ENCODE results near the gene CAB39. TPM values are rescaled to one million over a fixed set of nuclear protein-coding genes. Genes with fewer than 3 reads are reported as not detected.

CAB39 gene
- total and polyA plus RNA-seq, 2 donors (not counting 3 experiments of a cell fraction or from before 2014, with no cell fraction given), result 25.7 to 53.7 TPM

- FAIRE-seq (no peak), DNase-seq (ENCODE audit: low read depth, low spot score) (no peak)
- H3K36me3 ChIP-seq (ENCODE audit: control insufficient read depth in 2 of 2, extremely low read depth in 1 of 2, insufficient read depth in 2 of 2, low read length in 2 of 2), result peaks cover 0 to 3% of the 10 kb centered on the region in 2 experiments
- TF ChIP-seq GATA2 (IDR thresholded peaks at IDR 0.05; ENCODE audit: insufficient read depth, insufficient read length, low read depth, low read length) (no peak), EZH2 (IDR thresholded peaks at IDR 0.05; ENCODE audit: borderline replicate concordance, low read depth, low read length, severe bottlenecking) (no peak), MYC (IDR thresholded peaks at IDR 0.05; ENCODE audit: low read depth, low read length) (no peak), JUN (IDR thresholded peaks at IDR 0.05; ENCODE audit: borderline replicate concordance, insufficient read depth, insufficient read length, low read depth) (no peak), FOS (IDR thresholded peaks at IDR 0.05; ENCODE audit: borderline replicate concordance, insufficient read depth, low read length) (no peak), POLR2AphosphoS5 (IDR thresholded peaks at IDR 0.05; ENCODE audit: insufficient read depth, low read depth, low read length) (no peak), CTCF (IDR thresholded peaks at IDR 0.05; ENCODE audit: extremely low read depth in 1 of 2, insufficient read depth in 1 of 2, low read depth in 1 of 2, low read length in 2 of 2) (no peak), POLR2A (IDR thresholded peaks at IDR 0.05; ENCODE audit: low read depth, low read length) (no peak), MAX (IDR thresholded peaks at IDR 0.05; ENCODE audit: insufficient read depth, insufficient read length) (no peak)
- no peak overlapping the region for H3K27ac ChIP-seq (ENCODE audit: insufficient read depth, low read depth, low read length)
- POLR2A ChIA-PET, result no interaction called here
- peaks cover 97% of the 10 kb centered on the region for H3K79me2 ChIP-seq (ENCODE audit: control insufficient read depth, insufficient read depth, low read length)
- H3K9me1 ChIP-seq (replicated peaks; ENCODE audit: control insufficient read depth, extremely low read depth, insufficient read depth, low read length), result no peaks in the 10 kb centered on the region
- no peaks in the 10 kb centered on the region for H3K27me3 ChIP-seq (ENCODE audit: control insufficient read depth in 2 of 2, insufficient read depth in 2 of 2, low read length in 2 of 2)
- BruUV-seq (replicated peaks), result no TSS peak
- no peak overlapping the region for H3K9ac ChIP-seq (replicated peaks; ENCODE audit: extremely low read depth, insufficient read depth, low read length)
- H3K4me3 ChIP-seq (replicated peaks in 1 of 3; ENCODE audit: insufficient read depth in 1 of 3, low read depth in 1 of 3, low read length in 3 of 3), result no peak overlapping the region
- CTCF ChIA-PET, result no interaction called here
- H4K20me1 ChIP-seq (replicated peaks; ENCODE audit: control insufficient read depth, extremely low read depth, insufficient read depth, low read length), result peaks cover 23% of the 10 kb centered on the region
- H2AFZ ChIP-seq (ENCODE audit: low read depth, low read length), result no peak overlapping the region
- no peak overlapping the region for H3K4me2 ChIP-seq (ENCODE audit: insufficient read depth, low read length)
- dilution Hi-C loops (cut with MboI; ENCODE audit: extremely low pct_ligation_motif_present, low sequenced_read_pairs), result no loop called here
- intact Hi-C loops (cut with micrococcal nuclease), result no loop called here
- no peaks in the 10 kb centered on the region for H3K9me3 ChIP-seq (replicated peaks; ENCODE audit: control insufficient read depth, insufficient read depth, low read length)
- peaks cover 15% of the 10 kb centered on the region for H3K4me1 ChIP-seq (ENCODE audit: control insufficient read depth, extremely low read depth, insufficient read depth, low read length)
Measured at GRCh38 chr2:230719340-230719739, 6.7 kb downstream of the CAB39 start.

All from endothelial cell of umbilical vein (primary cell).